IMR-90 (cell line): ENCODE data around the gene GNA15. TPM values are rescaled to one million over a fixed set of nuclear protein-coding genes. Genes with fewer than 3 reads are reported as not detected.
"Not testable (repeated sequence)": the region's sequence is repeated elsewhere in the genome, so short reads cannot be mapped to it uniquely, and the experiment has no call there.

Source experiments
- ATAC-seq: fragments of 200-7000 bp; cut with Tn5 transposase; 2 replicates; pipeline ENCODE4 v1.9.1; 2020; ENCODE audit warnings: low read depth, mild to moderate bottlenecking, moderate library complexity
- BruUV-seq: library from RNA; stranded (reverse); fragments of 400-500 nt; replicated peaks from 2 replicates; lab custom pipeline; 2021; lab: Mats Ljungman, UMichigan
- CTCF ChIA-PET: fragments of 300-600 bp; formaldehyde crosslinking; extraction: SDS; loops from one replicate; lab custom pipeline; 2021; ENCODE audit warnings: antibody characterized with exemption; lab: Yijun Ruan, JAX
- POLR2A ChIA-PET: fragments of 300-600 bp; sonication (Branson Sonifier 250); formaldehyde crosslinking; loops from one replicate; lab custom pipeline; 2022; ENCODE audit warnings: antibody characterized with exemption; ENCODE audit not compliant: unreplicated experiment; lab: Charles Lee
- DNase-seq: peaks from one replicate; pipeline ENCODE4 v3.0.0; 2013
- H2AFZ ChIP-seq: replicated peaks from 2 replicates; pipeline ENCODE3; 2013; ENCODE audit warnings: low read length, mild to moderate bottlenecking; ENCODE audit not compliant: poor library complexity
- H2AK5ac ChIP-seq: 2 replicates; pipeline ENCODE4 v1.6.1; 2013; ENCODE audit warnings: low read depth, low read length, inconsistent platforms
- H2AK9ac ChIP-seq: replicated peaks from 2 replicates; pipeline ENCODE3; 2013; ENCODE audit warnings: mild to moderate bottlenecking, low read depth, low read length, moderate library complexity; ENCODE audit not compliant: poor library complexity
- H2BK120ac ChIP-seq: 2 replicates; pipeline ENCODE4 v1.6.1; 2013; ENCODE audit warnings: low read depth, low read length, inconsistent platforms
- H2BK15ac ChIP-seq: 3 replicates; pipeline ENCODE4 v1.6.1; 2013; ENCODE audit warnings: low read depth, low read length, inconsistent platforms
- H2BK20ac ChIP-seq: 2 replicates; pipeline ENCODE4 v1.6.1; 2013; ENCODE audit warnings: low read depth, mild to moderate bottlenecking, inconsistent platforms, low read length, moderate library complexity
- H2BK5ac ChIP-seq: 2 replicates; pipeline ENCODE4 v1.6.1; 2013; ENCODE audit warnings: mild to moderate bottlenecking, low read depth, low read length, inconsistent platforms; ENCODE audit not compliant: poor library complexity, severe bottlenecking
- H3K14ac ChIP-seq: replicated peaks from 2 replicates; pipeline ENCODE4 v1.6.1; 2013; ENCODE audit warnings: low read depth, low read length, inconsistent platforms
- H3K18ac ChIP-seq: 2 replicates; pipeline ENCODE4 v1.6.1; 2013; ENCODE audit warnings: low read depth, low read length, control low read depth
- H3K23ac ChIP-seq: 2 replicates; pipeline ENCODE4 v1.6.1; 2013; ENCODE audit warnings: low read depth, low read length, inconsistent platforms
- H3K27ac ChIP-seq: 2 replicates; pipeline ENCODE4 v1.5.1; 2013; ENCODE audit warnings: mild to moderate bottlenecking, control low read depth, low read length; ENCODE audit not compliant: insufficient read depth
- H3K27me3 ChIP-seq: 2 replicates; pipeline ENCODE4 v1.6.1; 2013; ENCODE audit warnings: low read length; ENCODE audit not compliant: control insufficient read depth, insufficient read depth
- H3K36me3 ChIP-seq: 2 replicates; pipeline ENCODE4 v1.6.1; 2013; ENCODE audit warnings: low read length, mixed read lengths; ENCODE audit not compliant: control insufficient read depth, insufficient read depth
- H3K4ac ChIP-seq: 2 replicates; pipeline ENCODE4 v1.6.1; 2013; ENCODE audit warnings: low read depth, low read length, inconsistent platforms
- H3K4me1 ChIP-seq: 2 replicates; pipeline ENCODE4 v1.6.1; 2013; ENCODE audit warnings: low read length, mixed read lengths; ENCODE audit not compliant: control insufficient read depth, insufficient read depth
- H3K4me2 ChIP-seq: 2 replicates; pipeline ENCODE4 v1.6.1; 2013; ENCODE audit warnings: low read depth, mild to moderate bottlenecking, control low read depth, low read length, moderate library complexity
- H3K4me3 ChIP-seq: 2 replicates; pipeline ENCODE4 v1.5.1; 2013; ENCODE audit warnings: low read depth, mild to moderate bottlenecking, control low read depth, low read length, moderate library complexity; ENCODE audit not compliant: insufficient read depth
- H3K56ac ChIP-seq: 2 replicates; pipeline ENCODE4 v1.6.1; 2013; ENCODE audit warnings: low read length, inconsistent platforms; ENCODE audit not compliant: insufficient read depth; ENCODE audit errors: extremely low read depth
- H3K79me1 ChIP-seq, 2 experiments: 2 replicates each; pipeline ENCODE4 v1.6.1; 2013; ENCODE audit warnings: low read length in 2 of 2, inconsistent platforms in 1 of 2, low read depth in 1 of 2
- H3K9ac ChIP-seq: 2 replicates; pipeline ENCODE4 v1.6.1; 2013; ENCODE audit warnings: low read depth, low read length, control low read depth
- H3K9me1 ChIP-seq: 2 replicates; pipeline ENCODE4 v1.6.1; 2013; ENCODE audit warnings: low read length, inconsistent platforms; ENCODE audit not compliant: insufficient read depth
- H3K9me3 ChIP-seq: 2 replicates; pipeline ENCODE4 v1.6.1; 2013; ENCODE audit warnings: low read length; ENCODE audit not compliant: control insufficient read depth, insufficient read depth
- H4K20me1 ChIP-seq: 2 replicates; pipeline ENCODE4 v1.6.1; 2013; ENCODE audit warnings: low read length, inconsistent platforms; ENCODE audit not compliant: insufficient read depth
- H4K5ac ChIP-seq: 2 replicates; pipeline ENCODE4 v1.6.1; 2013; ENCODE audit warnings: mild to moderate bottlenecking, low read depth, low read length, control low read depth
- H4K8ac ChIP-seq, 2 experiments: 2 replicates each; pipeline ENCODE4 v1.6.1; 2013; ENCODE audit warnings: low read depth in 2 of 2, low read length in 2 of 2, control low read depth in 1 of 2, inconsistent platforms in 1 of 2
- H4K91ac ChIP-seq: 2 replicates; pipeline ENCODE4 v1.6.1; 2013; ENCODE audit warnings: low read depth, low read length, inconsistent platforms; ENCODE audit not compliant: insufficient read depth
- WGBS, 2 experiments: methylation state at CpG; one replicate each; pipeline versions ENCODE4 v1.1.5 to v1.1.7; 2013; ENCODE audit warnings: missing lambda C conversion rate in 2 of 2; ENCODE audit not compliant: insufficient read length in 1 of 2; ENCODE audit errors: extremely low coverage in 2 of 2; 5-methylcytosine and 5-hydroxymethylcytosine counted together
- dilution Hi-C: fragments of 300-500 bp; cut with HindIII; formaldehyde crosslinking; loops from one replicate; pipeline ENCODE4 v1.14.3; 2018; ENCODE audit warnings: low sequenced_read_pairs; ENCODE audit not compliant: unreplicated experiment
- in situ Hi-C: fragments of 300-500 bp; cut with MboI; formaldehyde crosslinking; loops from 3 replicates; pipeline ENCODE4 v1.14.3; 2019; ENCODE audit warnings: low sequenced_read_pairs, inconsistent platforms, mixed read lengths
- intact Hi-C: fragments of 100-400 bp; cut with micrococcal nuclease; formaldehyde crosslinking; loops from 2 replicates; pipeline ENCODE4 v1.10.0; 2022
- polyA plus RNA-seq, 3 experiments: library from polyadenylated mRNA; depleted of rRNA; stranded (reverse); fragments of >200 nt; gene quantifications; 2 replicates each; pipeline ENCODE4 v1.2.3, GENCODE V29; 2012; ENCODE audit warnings: low replicate concordance in 1 of 3
- total RNA-seq: library from RNA; depleted of rRNA; stranded (reverse); fragments of >200 nt; gene quantifications from 2 replicates; pipeline ENCODE4 v1.2.3, GENCODE V29; 2012

Gene GNA15
- total and polyA plus RNA-seq, 2 of the 4 experiments (the other 2 are of a cell fraction), result 0.18 TPM; not detected in 1

DNA sequence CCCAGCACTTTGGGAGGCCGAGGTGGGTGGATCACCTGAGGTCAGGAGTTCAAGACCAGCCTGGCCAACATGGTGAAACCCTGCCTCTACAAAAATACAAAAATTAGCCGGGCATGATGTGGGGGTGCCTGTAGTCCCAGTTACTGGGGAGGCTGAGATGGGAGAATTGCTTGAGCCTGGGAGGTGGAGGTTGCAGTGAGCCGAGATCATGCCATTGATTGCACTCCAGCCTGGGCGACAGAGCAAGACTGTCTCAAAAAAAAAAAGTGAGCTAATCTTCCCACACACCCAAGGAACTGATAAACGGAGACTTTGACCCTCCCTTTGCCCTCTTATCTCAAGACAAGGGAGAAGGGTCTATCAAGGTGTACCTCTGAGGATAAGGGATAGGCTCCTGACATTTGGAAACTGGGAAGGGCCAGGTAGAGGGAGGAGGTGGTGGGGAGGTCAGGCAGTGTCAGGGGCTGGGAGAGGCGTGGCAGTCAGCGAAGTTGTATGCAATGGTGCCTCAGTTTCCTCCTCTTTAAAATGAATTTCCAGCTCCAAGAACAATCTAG is 46.5 kb upstream of the GNA15 start:
- H3K27ac ChIP-seq, H2BK20ac ChIP-seq, H3K18ac ChIP-seq, H4K5ac ChIP-seq, BruUV-seq, H4K91ac ChIP-seq, H3K4me3 ChIP-seq, H3K23ac ChIP-seq, intact Hi-C loops, H3K56ac ChIP-seq, H3K14ac ChIP-seq, H3K36me3 ChIP-seq, H2BK120ac ChIP-seq, H3K4me1 ChIP-seq, H4K20me1 ChIP-seq, H3K4ac ChIP-seq, DNase-seq, H3K27me3 ChIP-seq, H2AK5ac ChIP-seq, H2BK5ac ChIP-seq, POLR2A ChIA-PET, H2BK15ac ChIP-seq, H2AFZ ChIP-seq, H4K8ac ChIP-seq, ATAC-seq, H3K9ac ChIP-seq, H3K9me3 ChIP-seq, dilution Hi-C loops, in situ Hi-C loops, H3K4me2 ChIP-seq, H3K79me1 ChIP-seq, H3K9me1 ChIP-seq: not testable (repeated sequence)
- no CpG with 5 or more reads among the region's 7 CpGs for WGBS, 2 experiments
- H2AK9ac ChIP-seq, result peak overlapping the region; percentile 50
- CTCF ChIA-PET, result interaction anchor here (0.8 kb wide), 1 partner anchor 14 kb away, joined by 4 read pairs; no protein-coding TSS in a partner anchor
